Measurements from ENCODE around the gene KHDC4.

Gene KHDC4

GRCh38 chr1:155970531-155971167 lies 36.4 kb upstream of the KHDC4 start (continued):
- no peak for TF ChIP-seq BCL11B (tag by site-specific recombination; IDR thresholded peaks at IDR 0.05; ENCODE audit: low read depth)
- peak; percentile 31; the same call in 1 of the 2 replicates for TF ChIP-seq SP2 (tag by site-specific recombination; IDR thresholded peaks at IDR 0.05)
- no peak for TF ChIP-seq ZSCAN5A (tag by site-specific recombination; IDR thresholded peaks at IDR 0.05)
- TF ChIP-seq ZNF433 (tag by site-specific recombination; IDR thresholded peaks at IDR 0.05; ENCODE audit: low read depth) = no peak
- TF ChIP-seq ZNF121 (tag by site-specific recombination; IDR thresholded peaks at IDR 0.05) = no peak
- TF ChIP-seq ZNF777 (tag by site-specific recombination; IDR thresholded peaks at IDR 0.05; ENCODE audit: borderline replicate concordance) = no peak
- TF ChIP-seq ZNF548 (tag by site-specific recombination; IDR thresholded peaks at IDR 0.05) = no peak
- peak; percentile 67 for TF ChIP-seq ZBTB17 (tag by site-specific recombination; IDR thresholded peaks at IDR 0.05)
- no peak for TF ChIP-seq ZBTB8A (tag by site-specific recombination; IDR thresholded peaks at IDR 0.05)
- TF ChIP-seq, protein P1, sequence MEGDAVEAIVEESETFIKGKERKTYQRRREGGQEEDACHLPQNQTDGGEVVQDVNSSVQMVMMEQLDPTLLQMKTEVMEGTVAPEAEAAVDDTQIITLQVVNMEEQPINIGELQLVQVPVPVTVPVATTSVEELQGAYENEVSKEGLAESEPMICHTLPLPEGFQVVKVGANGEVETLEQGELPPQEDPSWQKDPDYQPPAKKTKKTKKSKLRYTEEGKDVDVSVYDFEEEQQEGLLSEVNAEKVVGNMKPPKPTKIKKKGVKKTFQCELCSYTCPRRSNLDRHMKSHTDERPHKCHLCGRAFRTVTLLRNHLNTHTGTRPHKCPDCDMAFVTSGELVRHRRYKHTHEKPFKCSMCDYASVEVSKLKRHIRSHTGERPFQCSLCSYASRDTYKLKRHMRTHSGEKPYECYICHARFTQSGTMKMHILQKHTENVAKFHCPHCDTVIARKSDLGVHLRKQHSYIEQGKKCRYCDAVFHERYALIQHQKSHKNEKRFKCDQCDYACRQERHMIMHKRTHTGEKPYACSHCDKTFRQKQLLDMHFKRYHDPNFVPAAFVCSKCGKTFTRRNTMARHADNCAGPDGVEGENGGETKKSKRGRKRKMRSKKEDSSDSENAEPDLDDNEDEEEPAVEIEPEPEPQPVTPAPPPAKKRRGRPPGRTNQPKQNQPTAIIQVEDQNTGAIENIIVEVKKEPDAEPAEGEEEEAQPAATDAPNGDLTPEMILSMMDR (tag by site-specific recombination; IDR thresholded peaks at IDR 0.05) = no peak
- TF ChIP-seq SP7 (tag by site-specific recombination; IDR thresholded peaks at IDR 0.05) = peak; percentile 51
- TF ChIP-seq ZNF211 (tag by site-specific recombination; IDR thresholded peaks at IDR 0.05; ENCODE audit: low read depth) = no peak
- no peak for TF ChIP-seq ZNF16 (tag by site-specific recombination; IDR thresholded peaks at IDR 0.05; ENCODE audit: low read depth)
- TF ChIP-seq ZNF600 (tag by site-specific recombination; IDR thresholded peaks at IDR 0.05) = peak; percentile 59; the same call in 1 of the 2 replicates
- no peak for TF ChIP-seq ZNF404 (tag by site-specific recombination; IDR thresholded peaks at IDR 0.05)
- no peak for TF ChIP-seq ZNF366 (tag by site-specific recombination; conservative IDR thresholded peaks at IDR 0.05)
- TF ChIP-seq ZNF549 (tag by site-specific recombination; IDR thresholded peaks at IDR 0.05) = no peak
- TF ChIP-seq KLF7 (tag by site-specific recombination; IDR thresholded peaks at IDR 0.05; ENCODE audit: borderline replicate concordance) = no peak
- TF ChIP-seq SETDB1 (IDR thresholded peaks at IDR 0.05; ENCODE audit: insufficient read length, low read length) = no peak
- TF ChIP-seq ZNF174 (tag by site-specific recombination; IDR thresholded peaks at IDR 0.05) = no peak
- no peak for TF ChIP-seq ZNF221 (tag by site-specific recombination; IDR thresholded peaks at IDR 0.05; ENCODE audit: borderline replicate concordance)
- no peak for TF ChIP-seq ZBTB7A (tag by site-specific recombination; IDR thresholded peaks at IDR 0.05; ENCODE audit: low read depth)

DNA sequence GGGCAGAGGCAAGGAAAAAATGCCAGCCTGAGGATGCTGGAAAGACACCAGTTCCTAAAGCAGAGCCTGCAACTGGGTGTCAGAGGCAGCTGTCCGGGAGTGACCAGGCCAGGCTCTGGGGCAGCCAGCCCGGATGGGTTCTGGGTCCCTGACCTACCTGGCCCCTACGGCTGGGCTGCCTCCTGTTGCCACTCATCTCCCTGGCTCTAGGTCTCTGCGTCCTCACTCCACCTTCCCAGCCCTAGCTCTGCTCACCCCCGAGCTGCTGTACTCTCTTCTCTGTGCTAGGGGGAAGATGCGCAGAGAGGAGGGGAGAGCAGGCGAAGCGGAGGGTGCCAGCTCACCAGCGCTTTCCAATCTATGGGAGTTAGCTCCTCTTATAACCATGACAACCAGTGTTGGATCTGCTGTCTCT lies 35.2 kb upstream of the KHDC4 start:
- Histone ChIP-seq H3K9me3 (ENCODE audit: control insufficient read depth, insufficient read depth, low read depth, low read length) (no peaks in the 10 kb centered on the region), H3K36me3 (ENCODE audit: control insufficient read depth in 2 of 2, insufficient read depth in 1 of 2, low read length in 2 of 2) (peaks cover 18 to 63% of the 10 kb centered on the region in 2 experiments), H3K4me1 (ENCODE audit: control insufficient read depth, insufficient read depth, low read length) (no peaks in the 10 kb centered on the region; the same call in 1 of the 2 replicates), H3K27ac (ENCODE audit: extremely low read depth, low read depth, low read length) (no peak overlapping the region), H3K4me3 (ENCODE audit: low read depth, low read length) (no peak overlapping the region)
- POLR2A ChIA-PET = interaction anchor here (1.5 kb wide), 1 partner anchor 29 kb away, joined by 4 read pairs; the partner anchor contains the start of gene RXFP4
- CTCF ChIA-PET = interaction anchor here (0.6 to 1.5 kb wide), 3 partner anchors 9 to 97 kb away, joined by 3 to 5 read pairs (median 4); partner anchors contain the start of gene ARHGEF2
- TF ChIP-seq, protein P2, sequence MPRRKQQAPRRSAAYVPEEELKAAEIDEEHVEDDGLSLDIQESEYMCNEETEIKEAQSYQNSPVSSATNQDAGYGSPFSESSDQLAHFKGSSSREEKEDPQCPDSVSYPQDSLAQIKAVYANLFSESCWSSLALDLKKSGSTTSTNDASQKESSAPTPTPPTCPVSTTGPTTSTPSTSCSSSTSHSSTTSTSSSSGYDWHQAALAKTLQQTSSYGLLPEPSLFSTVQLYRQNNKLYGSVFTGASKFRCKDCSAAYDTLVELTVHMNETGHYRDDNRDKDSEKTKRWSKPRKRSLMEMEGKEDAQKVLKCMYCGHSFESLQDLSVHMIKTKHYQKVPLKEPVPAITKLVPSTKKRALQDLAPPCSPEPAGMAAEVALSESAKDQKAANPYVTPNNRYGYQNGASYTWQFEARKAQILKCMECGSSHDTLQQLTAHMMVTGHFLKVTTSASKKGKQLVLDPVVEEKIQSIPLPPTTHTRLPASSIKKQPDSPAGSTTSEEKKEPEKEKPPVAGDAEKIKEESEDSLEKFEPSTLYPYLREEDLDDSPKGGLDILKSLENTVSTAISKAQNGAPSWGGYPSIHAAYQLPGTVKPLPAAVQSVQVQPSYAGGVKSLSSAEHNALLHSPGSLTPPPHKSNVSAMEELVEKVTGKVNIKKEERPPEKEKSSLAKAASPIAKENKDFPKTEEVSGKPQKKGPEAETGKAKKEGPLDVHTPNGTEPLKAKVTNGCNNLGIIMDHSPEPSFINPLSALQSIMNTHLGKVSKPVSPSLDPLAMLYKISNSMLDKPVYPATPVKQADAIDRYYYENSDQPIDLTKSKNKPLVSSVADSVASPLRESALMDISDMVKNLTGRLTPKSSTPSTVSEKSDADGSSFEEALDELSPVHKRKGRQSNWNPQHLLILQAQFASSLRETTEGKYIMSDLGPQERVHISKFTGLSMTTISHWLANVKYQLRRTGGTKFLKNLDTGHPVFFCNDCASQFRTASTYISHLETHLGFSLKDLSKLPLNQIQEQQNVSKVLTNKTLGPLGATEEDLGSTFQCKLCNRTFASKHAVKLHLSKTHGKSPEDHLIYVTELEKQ (tag by site-specific recombination; IDR thresholded peaks at IDR 0.05; ENCODE audit: borderline replicate concordance) = no peak
- TF ChIP-seq ZNF660 (tag by site-specific recombination; IDR thresholded peaks at IDR 0.05) (no peak), ZFHX2 (tag by site-specific recombination; conservative IDR thresholded peaks at IDR 0.05) (no peak), GLI2 (tag by site-specific recombination; IDR thresholded peaks at IDR 0.05; ENCODE audit: borderline replicate concordance, low read depth) (no peak), ZNF169 (tag by site-specific recombination; IDR thresholded peaks at IDR 0.05) (no peak), ZNF248 (tag by site-specific recombination; IDR thresholded peaks at IDR 0.05) (no peak)

All from HEK293 (cell line).